GM10266 (cell line): Measurements from ENCODE around the gene IRX1.

Experiments
- DNase-seq: peaks from one replicate; pipeline ENCODE4 v3.0.0; 2012; ENCODE audit errors: extremely low spot score
- TF ChIP-seq, protein P1 (sequence below): IDR thresholded peaks from 2 replicates; pipeline ENCODE4 v1.5.1; 2012; ENCODE audit warnings: mild to moderate bottlenecking, low read depth; ENCODE audit not compliant: control insufficient read depth, insufficient read depth; ENCODE audit errors: missing control alignments

The IRX1 gene

GRCh38 chr5:3595006-3595961, at the start of gene IRX1:
TSS of gene IRX1 (plus strand) at chr5:3595832. CDS start at chr5:3596106, 274 bp downstream.
- DNase-seq, result no peak
- TF ChIP-seq, protein P1, sequence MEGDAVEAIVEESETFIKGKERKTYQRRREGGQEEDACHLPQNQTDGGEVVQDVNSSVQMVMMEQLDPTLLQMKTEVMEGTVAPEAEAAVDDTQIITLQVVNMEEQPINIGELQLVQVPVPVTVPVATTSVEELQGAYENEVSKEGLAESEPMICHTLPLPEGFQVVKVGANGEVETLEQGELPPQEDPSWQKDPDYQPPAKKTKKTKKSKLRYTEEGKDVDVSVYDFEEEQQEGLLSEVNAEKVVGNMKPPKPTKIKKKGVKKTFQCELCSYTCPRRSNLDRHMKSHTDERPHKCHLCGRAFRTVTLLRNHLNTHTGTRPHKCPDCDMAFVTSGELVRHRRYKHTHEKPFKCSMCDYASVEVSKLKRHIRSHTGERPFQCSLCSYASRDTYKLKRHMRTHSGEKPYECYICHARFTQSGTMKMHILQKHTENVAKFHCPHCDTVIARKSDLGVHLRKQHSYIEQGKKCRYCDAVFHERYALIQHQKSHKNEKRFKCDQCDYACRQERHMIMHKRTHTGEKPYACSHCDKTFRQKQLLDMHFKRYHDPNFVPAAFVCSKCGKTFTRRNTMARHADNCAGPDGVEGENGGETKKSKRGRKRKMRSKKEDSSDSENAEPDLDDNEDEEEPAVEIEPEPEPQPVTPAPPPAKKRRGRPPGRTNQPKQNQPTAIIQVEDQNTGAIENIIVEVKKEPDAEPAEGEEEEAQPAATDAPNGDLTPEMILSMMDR, result no peak

GRCh38 chr5:3546028-3546427, 49.6 kb upstream of the IRX1 start:
- TF ChIP-seq, protein P1, result no peak
- no peak for DNase-seq

DNA sequence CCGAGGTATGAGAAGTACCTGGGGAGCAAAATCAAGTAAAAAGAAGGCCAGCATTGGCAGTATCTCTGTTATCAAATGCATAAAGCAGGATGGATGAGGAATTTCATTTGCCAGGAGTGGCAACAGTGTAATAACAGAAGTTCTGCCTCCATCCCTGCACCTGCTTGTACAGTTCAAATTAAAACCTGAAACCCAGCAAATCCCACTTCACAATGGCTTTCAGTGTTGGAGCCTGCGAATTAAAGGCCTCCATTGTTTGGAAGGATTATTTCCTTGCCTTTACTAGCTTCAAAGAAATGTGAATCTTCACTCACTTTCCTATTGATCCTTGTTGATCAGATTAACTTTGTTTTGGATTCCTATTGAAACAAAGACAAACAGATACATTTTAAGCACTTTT, 31.5 kb upstream of the IRX1 start:
- no peak for DNase-seq
- TF ChIP-seq, protein P1, result no peak

GRCh38 chr5:3564827-3565518, 30.7 kb upstream of the IRX1 start:
- no peak for DNase-seq
- TF ChIP-seq, protein P1, result no peak

GRCh38 chr5:3584724-3585531, 10.7 kb upstream of the IRX1 start:
- no peak for DNase-seq
- TF ChIP-seq, protein P1, result no peak

- TF ChIP-seq, protein P1, result no peak
- DNase-seq, result no peak
Observed at GRCh38 chr5:3590161-3590966, 5.3 kb upstream of the IRX1 start.
